Stomach (tissue), 9 donors: ENCODE data around the gene XYLT1. TPM values are rescaled to one million over a fixed set of nuclear protein-coding genes. Genes with fewer than 3 reads are reported as not detected.

ENCODE experiments used
- DNase-seq, 2 donors: peaks; one replicate each; pipeline versions ENCODE4 v3.0.0 to v3.0.0-alpha.2; 2013 to 2019
- H3K27ac ChIP-seq, 5 donors: fragments of 200-600 bp in 4 of 5; sonication (generic) in 4 of 5; one replicate each; pipeline ENCODE4 v1.5.1; 2013 to 2019; ENCODE audit warnings: mild to moderate bottlenecking in 1 of 5, moderate library complexity in 1 of 5
- H3K27me3 ChIP-seq, 3 donors: fragments of 200-600 bp; sonication (generic); one replicate each; pipeline ENCODE4 v1.5.1; 2017 to 2019; ENCODE audit warnings: mixed run types in 1 of 3
- H3K36me3 ChIP-seq, 4 donors: fragments of 200-600 bp; sonication (generic); 1 replicate in 3 of 4; 2 replicates in 1 of 4; pipeline ENCODE4 v1.5.1; 2016 to 2019
- H3K4me1 ChIP-seq, 4 donors: fragments of 200-600 bp; sonication (generic); one replicate each; pipeline ENCODE4 v1.5.1; 2016 to 2019
- H3K4me3 ChIP-seq, 4 donors: fragments of 200-600 bp; sonication (generic) in 3 of 4; one replicate each; pipeline ENCODE4 v1.5.1; 2016 to 2019; ENCODE audit warnings: mild to moderate bottlenecking in 1 of 4
- H3K9me3 ChIP-seq, 4 donors: fragments of 200-600 bp; sonication (generic); one replicate each; pipeline ENCODE4 v1.5.1; 2016 to 2019
- CTCF ChIP-seq, 7 experiments: fragments of 450-650 bp in 4 of 7; fragments of 200-600 bp in 3 of 7; sonication (generic) in 3 of 7; IDR thresholded peaks; one replicate each; pipeline ENCODE4 v1.5.1; 2016 to 2019; ENCODE audit warnings: antibody characterized with exemption in 7 of 7, control low read depth in 2 of 7, mild to moderate bottlenecking in 1 of 7
- EP300 ChIP-seq: sonication (generic); formaldehyde crosslinking; IDR thresholded peaks from one replicate; pipeline ENCODE4 v1.6.1; 2017; ENCODE audit warnings: antibody characterized with exemption
- POLR2A ChIP-seq, 4 donors: fragments of 450-650 bp; IDR thresholded peaks; one replicate each; pipeline ENCODE4 v1.6.1; 2016; ENCODE audit warnings: antibody characterized with exemption in 4 of 4, control low read depth in 2 of 4, mild to moderate bottlenecking in 1 of 4, moderate library complexity in 1 of 4
- POLR2AphosphoS5 ChIP-seq, 3 donors: sonication (generic); formaldehyde crosslinking; IDR thresholded peaks; one replicate each; pipeline ENCODE4 v1.6.1; 2016; ENCODE audit warnings: antibody characterized with exemption in 3 of 3
- WGBS, 5 donors: extraction: QIAGEN DNeasy Blood & Tissue Kit in 3 of 5; methylation state at CpG; one replicate each; pipeline versions ENCODE4 v1.1.5 to v1.1.7; 2013 to 2018; 5-methylcytosine and 5-hydroxymethylcytosine counted together
- intact Hi-C: fragments of 100-400 bp; cut with DNase I; formaldehyde crosslinking; loops from one replicate; pipeline ENCODE4 v1.15.1; 2023; ENCODE audit warnings: low total_unique reads
- polyA plus RNA-seq, 3 donors: library from polyadenylated mRNA; stranded (reverse); fragments of 200-250 nt; gene quantifications; one replicate each; pipeline ENCODE4 v1.2.3, GENCODE V29; 2013
- total RNA-seq, 5 donors: library from RNA; depleted of rRNA; stranded (reverse); fragments of >200 nt; gene quantifications; one replicate each; pipeline versions ENCODE4 v1.1.0 to v1.2.3, GENCODE V29; 2014 to 2016
- donor health status: healthy with polysubstance abuse.
- donor health status: Bipolar disorder and iron deficiency.
- donor health status: healthy.

The XYLT1 gene
- total and polyA plus RNA-seq, 8 donors, result 0.87 to 59.5 (median 9.5) TPM

GRCh38 chr16:17101646-17102045 is 369.1 kb downstream of the XYLT1 start:
- Histone ChIP-seq H3K27ac (no peak overlapping the region), H3K4me1 (no peaks in the 10 kb centered on the region), H3K9me3 (no peaks in the 10 kb centered on the region), H3K27me3 (no peaks in the 10 kb centered on the region), H3K4me3 (no peak overlapping the region), H3K36me3 (no peaks in the 10 kb centered on the region)
- no peak for TF ChIP-seq POLR2A (IDR thresholded peaks at IDR 0.05)
- no peak for TF ChIP-seq POLR2AphosphoS5 (IDR thresholded peaks at IDR 0.05)
- no peak for TF ChIP-seq EP300
- TF ChIP-seq CTCF (IDR thresholded peaks at IDR 0.05), result no peak
- 70 to 83% (median 75%) methylated on average over 2 of the region's 2 CpGs for WGBS, 5 donors
- no peak for DNase-seq
- intact Hi-C loops, result no loop called here

- H3K4me3 ChIP-seq, result no peak overlapping the region
- no peaks in the 10 kb centered on the region for H3K36me3 ChIP-seq
- TF ChIP-seq EP300, result no peak
- TF ChIP-seq CTCF (IDR thresholded peaks at IDR 0.05), result no peak
- no peak for TF ChIP-seq POLR2A (IDR thresholded peaks at IDR 0.05)
- TF ChIP-seq POLR2AphosphoS5 (IDR thresholded peaks at IDR 0.05), result no peak
- WGBS, 5 donors, result 87 to 90% (median 89%) methylated on average over 6 of the region's 6 CpGs
- DNase-seq, result no peak
- no peaks in the 10 kb centered on the region for H3K9me3 ChIP-seq
- H3K27ac ChIP-seq, result no peak overlapping the region
- no peaks in the 10 kb centered on the region for H3K27me3 ChIP-seq
- intact Hi-C loops, result no loop called here
- no peaks in the 10 kb centered on the region for H3K4me1 ChIP-seq
Observed at GRCh38 chr16:17098685-17099084, 372.1 kb downstream of the XYLT1 start.

- Histone ChIP-seq H3K27ac (no peak overlapping the region), H3K27me3 (peaks cover 0 to 19% (median 0%) of the 10 kb centered on the region in 3 donors), H3K4me1 (no peaks in the 10 kb centered on the region), H3K36me3 (no peaks in the 10 kb centered on the region), H3K9me3 (no peaks in the 10 kb centered on the region), H3K4me3 (no peak overlapping the region)
- TF ChIP-seq POLR2A (IDR thresholded peaks at IDR 0.05) (no peak), EP300 (no peak), CTCF (IDR thresholded peaks at IDR 0.05) (no peak), POLR2AphosphoS5 (IDR thresholded peaks at IDR 0.05) (no peak)
- 41 to 48% (median 47%) methylated on average over 2 of the region's 2 CpGs for WGBS, 5 donors
- intact Hi-C loops, result no loop called here
- peak in 1 of 2 donors; percentile 29 for DNase-seq
Observed at GRCh38 chr16:17084130-17084529, 386.6 kb downstream of the XYLT1 start.

- Histone ChIP-seq H3K36me3 (no peaks in the 10 kb centered on the region), H3K27ac (no peak overlapping the region), H3K4me1 (no peaks in the 10 kb centered on the region), H3K27me3 (peaks cover 0 to 19% (median 0%) of the 10 kb centered on the region in 3 donors), H3K9me3 (no peaks in the 10 kb centered on the region), H3K4me3 (no peak overlapping the region)
- no peak for TF ChIP-seq POLR2AphosphoS5 (IDR thresholded peaks at IDR 0.05)
- TF ChIP-seq CTCF (IDR thresholded peaks at IDR 0.05), result no peak
- no peak for TF ChIP-seq POLR2A (IDR thresholded peaks at IDR 0.05)
- peak in 1 of 2 donors; percentile 51 for DNase-seq
- intact Hi-C loops, result no loop called here
- WGBS, 5 donors, result 8 to 29% (median 17%) methylated on average over 1 of the region's 1 CpG
Observed at GRCh38 chr16:17083628-17084027, 387.1 kb downstream of the XYLT1 start.
